H1 (cell line): Measurements from ENCODE around the gene LCT. TPM values are rescaled to one million over a fixed set of nuclear protein-coding genes. Genes with fewer than 3 reads are reported as not detected.

Experiments used
- CTCF ChIA-PET: fragments of 300-600 bp; sonication (Branson Sonifier 250); formaldehyde crosslinking; loops from one replicate; lab custom pipeline; 2021; ENCODE audit not compliant: partially characterized antibody; lab: Charles Lee
- POLR2A ChIA-PET: fragments of 300-600 bp; sonication (Branson Sonifier 250); formaldehyde crosslinking; loops from one replicate; lab custom pipeline; 2021; ENCODE audit warnings: inconsistent platforms; ENCODE audit not compliant: partially characterized antibody; lab: Charles Lee
- DNase-seq, 2 experiments: peaks; one replicate each; pipeline versions ENCODE4 v3.0.0 to v3.0.0-alpha.2; 2010 to 2022; ENCODE audit warnings: low spot score in 2 of 2, low read depth in 1 of 2, mixed read lengths in 1 of 2
- FAIRE-seq: peaks from 2 replicates; lab custom pipeline; 2011; peaks lifted over from hg19 to GRCh38; lab: Jason Lieb, UNC
- H2AFZ ChIP-seq: 2 replicates; pipeline ENCODE4 v1.8.1; 2012; ENCODE audit warnings: low read length, inconsistent platforms
- H2AK5ac ChIP-seq: 2 replicates; pipeline ENCODE4 v1.6.1; 2013; ENCODE audit warnings: low read depth, low read length
- H2BK120ac ChIP-seq: replicated peaks from 2 replicates; pipeline ENCODE3; 2013; ENCODE audit warnings: low read depth, low read length, inconsistent platforms
- H2BK12ac ChIP-seq: 2 replicates; pipeline ENCODE4 v1.6.1; 2013; ENCODE audit warnings: low read depth, low read length
- H2BK15ac ChIP-seq: 2 replicates; pipeline ENCODE4 v1.6.1; 2013; ENCODE audit warnings: low read length
- H2BK20ac ChIP-seq: 2 replicates; pipeline ENCODE4 v1.6.1; 2013; ENCODE audit warnings: low read length
- H2BK5ac ChIP-seq: 2 replicates; pipeline ENCODE4 v1.6.1; 2013; ENCODE audit warnings: low read depth, low read length
- H3K14ac ChIP-seq: 2 replicates; pipeline ENCODE4 v1.6.1; 2013; ENCODE audit warnings: inconsistent platforms; ENCODE audit not compliant: insufficient read length
- H3K18ac ChIP-seq: 2 replicates; pipeline ENCODE4 v1.6.1; 2013; ENCODE audit warnings: low read length; ENCODE audit errors: extremely low read depth
- H3K23ac ChIP-seq: 2 replicates; pipeline ENCODE4 v1.6.1; 2013; ENCODE audit warnings: inconsistent platforms; ENCODE audit not compliant: insufficient read length
- H3K23me2 ChIP-seq: 2 replicates; pipeline ENCODE4 v1.6.1; 2013; ENCODE audit warnings: low read depth, low read length
- H3K27ac ChIP-seq: 2 replicates; pipeline ENCODE4 v1.6.1; 2011; ENCODE audit warnings: low read depth, low read length, inconsistent platforms
- H3K27me3 ChIP-seq, 4 experiments: replicated peaks in 1 of 4; 1 replicate in 1 of 4; 2 replicates in 3 of 4; pipeline versions ENCODE4 v1.6.1 to v1.8.1; 2011 to 2013; ENCODE audit warnings: low read length in 3 of 4, mild to moderate bottlenecking in 3 of 4, inconsistent platforms in 2 of 4, mixed read lengths in 2 of 4, moderate library complexity in 1 of 4; ENCODE audit not compliant: control insufficient read depth in 3 of 4, insufficient read depth in 3 of 4; ENCODE audit errors: extremely low read depth in 1 of 4
- H3K36me3 ChIP-seq, 4 experiments: 2 replicates each; pipeline versions ENCODE4 v1.6.1 to v1.8.1; 2011 to 2013; ENCODE audit warnings: mild to moderate bottlenecking in 4 of 4, low read length in 3 of 4, moderate library complexity in 2 of 4, control low read depth in 1 of 4, inconsistent platforms in 1 of 4; ENCODE audit not compliant: insufficient read depth in 4 of 4, control insufficient read depth in 2 of 4
- H3K4ac ChIP-seq: replicated peaks from 2 replicates; pipeline ENCODE3; 2013; ENCODE audit warnings: low read length, low read depth, mixed read lengths, inconsistent platforms; ENCODE audit not compliant: insufficient read length
- H3K4me1 ChIP-seq, 4 experiments: replicated peaks in 1 of 4; 1 replicate in 1 of 4; 2 replicates in 3 of 4; pipeline versions ENCODE4 v1.6.1 to v1.8.1; 2011 to 2013; ENCODE audit warnings: low read length in 3 of 4, inconsistent platforms in 2 of 4, mixed read lengths in 1 of 4; ENCODE audit not compliant: insufficient read depth in 4 of 4, control insufficient read depth in 3 of 4
- H3K4me2 ChIP-seq, 2 experiments: 2 replicates each; pipeline versions ENCODE4 v1.6.1 to v1.8.1; 2011 to 2013; ENCODE audit warnings: low read depth in 2 of 2, low read length in 2 of 2, control low read depth in 1 of 2, inconsistent platforms in 1 of 2, mild to moderate bottlenecking in 1 of 2; ENCODE audit not compliant: insufficient read depth in 1 of 2
- H3K4me3 ChIP-seq, 4 experiments: fragments of 200-600, 300-600 bp in 1 of 4; sonication (generic), shearing (Covaris generic), sonication (Bioruptor Twin) in 1 of 4; 2 replicates each; pipeline versions ENCODE4 v1.5.1 to v1.8.1; 2011 to 2016; ENCODE audit warnings: low read length in 4 of 4, low read depth in 3 of 4, control low read depth in 2 of 4, inconsistent platforms in 2 of 4, mild to moderate bottlenecking in 2 of 4, mixed read lengths in 1 of 4, moderate library complexity in 1 of 4; ENCODE audit not compliant: insufficient read depth in 2 of 4; ENCODE audit errors: extremely low read depth in 1 of 4
- H3K56ac ChIP-seq: replicated peaks from 2 replicates; pipeline ENCODE3; 2013; ENCODE audit warnings: low read depth, mild to moderate bottlenecking, mixed read lengths, low read length, inconsistent platforms; ENCODE audit not compliant: insufficient read length
- H3K79me1 ChIP-seq: 2 replicates; pipeline ENCODE4 v1.6.1; 2013; ENCODE audit warnings: low read depth, low read length, control low read depth
- H3K79me2 ChIP-seq, 2 experiments: 2 replicates each; pipeline versions ENCODE4 v1.6.1 to v1.8.1; 2012 to 2013; ENCODE audit warnings: low read length in 2 of 2, mild to moderate bottlenecking in 2 of 2, inconsistent platforms in 1 of 2; ENCODE audit not compliant: insufficient read depth in 2 of 2, control insufficient read depth in 1 of 2
- H3K9ac ChIP-seq, 4 experiments: replicated peaks in 1 of 4; 1 replicate in 1 of 4; 2 replicates in 3 of 4; pipeline versions ENCODE4 v1.6.1 to v1.8.1; 2011 to 2013; ENCODE audit warnings: low read depth in 3 of 4, low read length in 3 of 4, control low read depth in 2 of 4, mild to moderate bottlenecking in 2 of 4, moderate library complexity in 2 of 4, inconsistent platforms in 1 of 4; ENCODE audit errors: extremely low read depth in 1 of 4
- H3K9me3 ChIP-seq, 2 experiments: 2 replicates each; pipeline versions ENCODE4 v1.6.1 to v1.8.1; 2012 to 2013; ENCODE audit warnings: mild to moderate bottlenecking in 2 of 2, moderate library complexity in 2 of 2, control low read depth in 1 of 2, inconsistent platforms in 1 of 2, low read depth in 1 of 2, low read length in 1 of 2, mixed read lengths in 1 of 2; ENCODE audit not compliant: insufficient read depth in 2 of 2
- H4K20me1 ChIP-seq, 2 experiments: replicated peaks in 1 of 2; 2 replicates each; pipeline versions ENCODE3 to v1.8.1; 2011 to 2013; ENCODE audit warnings: inconsistent platforms in 2 of 2, low read length in 2 of 2, mild to moderate bottlenecking in 1 of 2; ENCODE audit not compliant: insufficient read depth in 2 of 2, control insufficient read depth in 1 of 2
- H4K5ac ChIP-seq: 2 replicates; pipeline ENCODE4 v1.6.1; 2013; ENCODE audit warnings: low read length, low read depth, mixed read lengths, inconsistent platforms; ENCODE audit not compliant: insufficient read length
- H4K8ac ChIP-seq: 2 replicates; pipeline ENCODE4 v1.8.0; 2013; ENCODE audit warnings: mild to moderate bottlenecking, moderate library complexity, low read length, inconsistent platforms; ENCODE audit not compliant: insufficient read depth; ENCODE audit errors: extremely low read depth
- H4K91ac ChIP-seq: replicated peaks from 2 replicates; pipeline ENCODE3; 2013; ENCODE audit warnings: low read length, mixed read lengths, inconsistent platforms; ENCODE audit not compliant: insufficient read length
- BACH1 ChIP-seq: IDR thresholded peaks from 2 replicates; pipeline ENCODE4 v1.6.1; 2012; ENCODE audit warnings: low read length, improper control_type of control experiment
- CHD2 ChIP-seq: IDR thresholded peaks from 2 replicates; pipeline ENCODE4 v1.6.1; 2012; ENCODE audit warnings: low read length, improper control_type of control experiment
- HDAC6 ChIP-seq: IDR thresholded peaks from one replicate; pipeline ENCODE4 v1.7.1; 2012; ENCODE audit warnings: low read depth, mild to moderate bottlenecking, inconsistent platforms, low read length, moderate library complexity
- PHF8 ChIP-seq: fragments of 200-600 bp; sonication (generic); conservative IDR thresholded peaks from 2 replicates; pipeline ENCODE4 v1.7.1; 2012; ENCODE audit warnings: low read depth, mild to moderate bottlenecking, inconsistent platforms, low read length, moderate library complexity
- SIN3A ChIP-seq, 2 experiments: IDR thresholded peaks in 1 of 2; conservative IDR thresholded peaks in 1 of 2; 2 replicates each; pipeline ENCODE4 v1.6.1; 2011 to 2012; ENCODE audit warnings: low read length in 2 of 2, improper control_type of control experiment in 1 of 2, low read depth in 1 of 2, mild to moderate bottlenecking in 1 of 2
- SIRT6 ChIP-seq: IDR thresholded peaks from one replicate; pipeline ENCODE4 v1.7.1; 2012; ENCODE audit warnings: low read length, inconsistent platforms
- SRF ChIP-seq: IDR thresholded peaks from 2 replicates; pipeline ENCODE4 v1.6.1; 2011; ENCODE audit warnings: mild to moderate bottlenecking, low read depth, low read length, moderate library complexity
- TEAD4 ChIP-seq: IDR thresholded peaks from 2 replicates; pipeline ENCODE4 v1.6.1; 2012; ENCODE audit warnings: low read depth, low read length, inconsistent platforms, mixed read lengths
- WGBS, 2 experiments: shearing (Covaris generic) in 1 of 2; methylation state at CpG; one replicate each; pipeline versions ENCODE4 v1.1.6 to v1.1.7; 2013 to 2015; ENCODE audit warnings: low lambda C conversion rate in 2 of 2, mixed read lengths in 2 of 2, inconsistent platforms in 1 of 2, low coverage in 1 of 2, missing lambda C conversion rate in 1 of 2; ENCODE audit not compliant: insufficient replicate concordance in 2 of 2, insufficient coverage in 1 of 2, insufficient read length in 1 of 2; ENCODE audit errors: extremely low coverage in 1 of 2, missing lambda C conversion rate in 1 of 2; 5-methylcytosine and 5-hydroxymethylcytosine counted together
- polyA plus RNA-seq, 7 experiments: library from polyadenylated mRNA; depleted of rRNA in 3 of 7; stranded (reverse) in 5 of 7; unstranded in 2 of 7; fragments of >200 nt in 5 of 7; fragments of 200-250 nt in 2 of 7; gene quantifications; 1 replicate in 5 of 7; 2 replicates in 1 of 7; 4 replicates in 1 of 7; pipeline versions ENCODE4 v1.2.1 to v1.2.3, GENCODE V29; 2011 to 2013; ENCODE audit warnings: missing spikeins in 2 of 7, mixed read lengths in 2 of 7
- total RNA-seq: library from RNA; stranded (reverse); fragmentation: NEBNext Ultra II Directional; extraction: Animal tissue kit (Norgen Biotek cat#: 25700); gene quantifications from 2 replicates; pipeline ENCODE4 v1.2.1, GENCODE V29; 2021

The LCT gene
- total and polyA plus RNA-seq, 2 of the 8 experiments (the other 6 are each of a cell fraction or from before 2014, with no cell fraction given), result 0.06 TPM; not detected in 1

- CTCF ChIA-PET, result interaction anchor here (1.1 to 5.6 kb wide), 2 partner anchors 9 to 25 kb away, joined by 3 to 24 read pairs; no protein-coding TSS in a partner anchor
- Histone ChIP-seq H4K5ac (no peak overlapping the region), H3K4me3 (no peak overlapping the region), H4K91ac (no peak overlapping the region), H2BK5ac (no peak overlapping the region), H2AK5ac (no peak overlapping the region), H3K4ac (no peak overlapping the region), H2BK12ac (no peak overlapping the region), H3K56ac (no peak overlapping the region), H2BK15ac (no peak overlapping the region), H3K27me3 (no peaks in the 10 kb centered on the region), H3K14ac (no peak overlapping the region), H2AFZ (no peak overlapping the region), H3K79me2 (no peaks in the 10 kb centered on the region), H2BK20ac (no peak overlapping the region), H3K79me1 (no peaks in the 10 kb centered on the region; the same call in 1 of the 2 replicates), H3K23me2 (no peaks in the 10 kb centered on the region), H3K27ac (no peak overlapping the region), H2BK120ac (no peak overlapping the region), H3K18ac (no peak overlapping the region), H3K4me2 (no peak overlapping the region), H3K9ac (no peak overlapping the region), H3K4me1 (no peaks in the 10 kb centered on the region), H3K36me3 (no peaks in the 10 kb centered on the region), H3K23ac (no peak overlapping the region), H4K20me1 (no peaks in the 10 kb centered on the region), H3K9me3 (no peaks in the 10 kb centered on the region), H4K8ac (no peak overlapping the region)
- DNase-seq, result no peak
- POLR2A ChIA-PET, result no interaction called here
- WGBS, 2 experiments, result 88% methylated on average over 1 of the region's 1 CpG; no CpG with 5 or more reads in 1 of the 2 experiments
- FAIRE-seq, result no peak
- TF ChIP-seq SIN3A (conservative IDR thresholded peaks at IDR 0.05 in 1 of 2, IDR thresholded peaks at IDR 0.05 in 1 of 2; ENCODE audit: low read depth in 1 of 2, low read length in 2 of 2) (no peak), CHD2 (no peak), PHF8 (no peak), SRF (no peak), BACH1 (no peak), HDAC6 (no peak), TEAD4 (no peak), SIRT6 (no peak)
Observed at GRCh38 chr2:135822855-135823254, 14.1 kb downstream of the LCT start.
